ENCODE data around the gene ELL2. TPM values are rescaled to one million over a fixed set of nuclear protein-coding genes. Genes with fewer than 3 reads are reported as not detected.
A peak's percentile ranks its signal among the peaks of the same experiment; 100 is the strongest.

ELL2 gene
- total RNA-seq, 1 donor from 2014 or later: 7.8 TPM

DNA sequence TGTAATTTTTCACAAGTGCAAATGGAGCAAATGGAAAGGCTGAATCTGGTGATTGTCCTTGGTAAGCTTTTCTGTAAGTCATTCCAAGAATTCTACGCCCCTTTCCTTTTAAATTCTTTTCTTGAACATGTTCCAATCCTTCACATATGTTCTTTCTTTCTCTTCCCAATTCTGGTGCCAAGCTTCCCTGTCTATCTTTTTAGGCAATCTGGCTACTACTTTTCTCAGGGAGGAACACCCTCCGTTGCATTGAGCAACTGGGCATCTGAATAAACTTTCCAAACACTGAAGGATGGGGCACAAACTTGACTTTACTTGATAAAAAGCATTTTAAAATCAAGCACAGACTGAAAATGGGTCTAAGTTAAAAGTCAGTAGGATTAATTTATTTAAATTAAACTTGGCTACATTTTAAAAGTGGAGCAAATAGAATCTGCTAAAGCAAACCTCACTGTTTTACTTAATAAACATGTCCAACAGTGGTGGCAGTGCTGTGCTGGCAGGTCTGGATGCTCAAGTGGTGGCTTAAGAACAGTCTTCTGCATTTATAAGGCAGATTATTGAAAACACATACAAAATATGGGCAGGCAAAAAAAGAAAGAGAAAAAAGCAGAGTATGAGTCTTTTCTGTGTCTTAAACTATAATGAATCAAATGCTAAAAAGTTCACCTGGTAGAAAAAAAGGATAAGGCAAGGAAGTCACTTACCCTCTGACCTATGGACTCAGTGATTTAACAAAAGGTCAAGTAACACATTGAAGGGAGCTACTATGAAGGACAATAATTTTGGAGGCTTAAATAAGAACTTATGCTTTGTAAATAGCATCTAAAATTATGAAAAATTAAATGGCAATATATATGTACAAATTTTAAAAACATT, 5.4 kb downstream of the ELL2 start:
- DNase-seq: no peak

GRCh38 chr5:95954716-95955115, 6.9 kb downstream of the ELL2 start:
- no peak for DNase-seq

GRCh38 chr5:95953021-95953702, 8.5 kb downstream of the ELL2 start:
- no peak for DNase-seq

- no peak for DNase-seq
Measured at GRCh38 chr5:95951916-95952315, 9.7 kb downstream of the ELL2 start.

GRCh38 chr5:95949810-95950209, 11.8 kb downstream of the ELL2 start:
- no peak for DNase-seq

DNA sequence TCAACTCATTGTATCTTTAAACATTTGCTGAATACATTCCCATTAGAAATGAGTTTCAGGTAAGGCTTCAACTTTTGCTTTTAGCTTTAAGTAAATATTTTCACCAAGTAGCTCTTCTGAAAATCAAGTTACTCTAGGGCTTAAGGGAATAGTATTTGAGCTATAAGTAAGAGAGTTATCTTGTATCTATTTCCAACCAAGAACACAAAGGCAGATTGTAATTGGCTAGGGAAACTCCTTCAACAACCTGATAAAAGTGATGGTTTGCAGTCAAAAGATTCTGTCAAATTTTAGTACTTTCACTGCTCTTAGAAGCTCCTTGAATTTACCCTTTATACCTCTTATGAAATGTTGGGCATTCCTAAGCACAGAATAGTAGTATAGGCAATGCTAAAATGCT, 13.0 kb downstream of the ELL2 start:
- DNase-seq: no peak

GRCh38 chr5:95946451-95946850, 15.2 kb downstream of the ELL2 start:
- peak; percentile 14 for DNase-seq

- no peak for DNase-seq
Measured at GRCh38 chr5:95942968-95943367, 18.7 kb downstream of the ELL2 start.

DNA sequence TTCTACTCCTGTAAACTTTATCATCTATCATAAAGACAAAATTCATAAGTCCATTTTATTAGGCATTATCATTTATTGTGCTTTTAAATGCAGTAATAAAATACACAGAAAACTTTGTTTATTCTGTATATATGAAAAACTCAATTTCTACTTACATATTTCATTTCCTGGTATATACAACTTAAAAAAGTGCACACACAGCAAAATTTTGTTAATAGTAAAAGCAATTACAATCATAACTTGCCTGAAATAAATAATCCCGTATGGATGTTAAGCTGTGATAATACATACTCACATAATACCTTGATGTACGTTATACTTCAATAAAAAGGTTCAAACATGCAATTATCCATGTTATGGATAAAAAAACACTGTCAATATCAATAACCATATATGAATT, 19.2 kb downstream of the ELL2 start:
- DNase-seq: no peak

- DNase-seq: no peak
Measured at GRCh38 chr5:95941756-95942155, 19.9 kb downstream of the ELL2 start.

- DNase-seq: no peak
Measured at GRCh38 chr5:95940758-95941682, 20.6 kb downstream of the ELL2 start.

DNA sequence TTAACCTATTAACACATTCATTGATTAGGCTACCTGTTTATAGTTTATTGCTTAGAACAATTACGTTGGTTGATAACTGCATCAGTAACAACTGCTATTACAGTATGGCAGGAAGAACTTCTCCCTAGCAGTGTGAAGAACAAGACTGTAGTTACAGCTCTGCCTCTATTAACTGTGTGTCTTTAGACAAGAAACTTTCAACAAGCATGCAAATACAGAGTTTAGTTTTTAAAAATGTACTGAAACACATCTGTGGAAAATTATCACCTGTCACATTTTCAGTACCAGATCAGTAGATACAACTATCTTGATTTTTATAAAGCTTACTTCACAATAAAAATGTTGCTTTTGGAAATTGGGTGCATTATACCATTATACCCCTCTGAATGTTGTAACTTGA, 22.2 kb downstream of the ELL2 start:
- no peak for DNase-seq

GRCh38 chr5:95938766-95939165, 22.9 kb downstream of the ELL2 start:
- DNase-seq: no peak

DNA sequence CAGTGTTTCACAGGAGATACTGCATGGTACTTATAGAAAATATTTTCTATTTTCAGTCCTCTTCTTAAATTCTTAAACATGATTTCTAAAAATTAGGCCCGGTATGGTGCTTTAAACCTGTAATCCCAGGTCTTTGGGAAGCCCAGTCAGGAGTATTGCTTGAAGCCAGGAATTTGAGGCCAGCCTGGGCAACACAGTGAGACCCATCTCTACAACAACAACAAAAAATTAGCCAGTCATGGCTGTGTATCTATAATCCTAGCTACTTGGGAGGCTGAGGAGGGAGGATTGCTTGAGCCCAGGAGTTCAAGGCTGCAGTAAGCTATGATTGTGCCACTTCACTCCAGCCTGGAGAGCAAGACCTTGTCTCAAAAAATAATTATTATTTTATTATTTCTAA, 23.3 kb downstream of the ELL2 start:
- DNase-seq: no peak

DNA sequence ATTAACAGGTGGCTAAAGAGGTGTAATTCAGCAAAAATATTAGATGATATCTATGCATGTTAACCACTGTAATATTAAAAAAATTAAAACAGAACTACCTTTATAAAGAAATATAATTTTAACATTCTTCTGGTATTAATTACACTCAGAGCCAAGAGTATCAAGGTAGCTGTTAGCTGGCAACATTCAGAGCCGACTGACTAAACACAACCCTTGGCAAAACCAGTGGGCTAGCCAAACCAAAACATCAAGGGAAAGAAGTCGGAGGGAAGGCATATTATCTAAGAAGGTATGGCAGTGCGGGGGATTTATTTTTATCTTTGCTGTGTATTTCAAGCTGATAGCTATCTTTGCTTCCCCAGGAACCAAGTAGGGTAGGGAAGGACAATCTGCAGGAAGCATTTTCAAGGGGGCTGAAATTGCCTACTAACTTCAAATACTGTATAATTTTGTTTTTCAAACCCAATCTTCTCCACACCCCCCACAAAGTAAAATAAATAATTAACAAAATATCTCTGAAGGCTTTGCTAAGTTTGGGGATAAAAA, 24.0 kb downstream of the ELL2 start:
- no peak for DNase-seq

- no peak for DNase-seq
Measured at GRCh38 chr5:95936812-95937397, 24.7 kb downstream of the ELL2 start.

DNA sequence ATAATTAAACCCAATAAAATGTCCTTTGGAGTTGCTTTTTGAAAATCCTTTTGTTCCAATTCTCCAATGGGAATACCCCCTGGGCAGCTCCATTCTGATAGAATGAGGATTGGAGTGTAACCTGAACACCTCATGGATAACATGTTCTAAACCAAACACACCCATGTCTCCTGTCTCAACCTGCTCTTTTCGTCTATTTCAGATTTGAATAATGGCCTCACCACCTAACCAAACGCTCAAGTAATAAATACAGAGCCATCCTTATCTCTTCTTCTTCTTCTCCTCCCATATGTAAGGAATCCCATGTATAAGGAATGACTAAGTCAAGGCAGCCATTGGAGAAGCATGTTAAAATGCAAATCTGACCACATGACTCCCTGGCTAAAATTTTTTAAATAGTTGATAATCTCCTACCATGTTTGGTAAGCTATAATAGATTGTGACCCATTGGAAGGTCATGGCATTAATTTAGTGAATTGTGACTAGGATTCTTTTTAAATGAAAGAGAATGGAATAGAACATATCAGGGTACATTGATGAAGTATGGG, 26.0 kb downstream of the ELL2 start:
- DNase-seq: no peak

DNA sequence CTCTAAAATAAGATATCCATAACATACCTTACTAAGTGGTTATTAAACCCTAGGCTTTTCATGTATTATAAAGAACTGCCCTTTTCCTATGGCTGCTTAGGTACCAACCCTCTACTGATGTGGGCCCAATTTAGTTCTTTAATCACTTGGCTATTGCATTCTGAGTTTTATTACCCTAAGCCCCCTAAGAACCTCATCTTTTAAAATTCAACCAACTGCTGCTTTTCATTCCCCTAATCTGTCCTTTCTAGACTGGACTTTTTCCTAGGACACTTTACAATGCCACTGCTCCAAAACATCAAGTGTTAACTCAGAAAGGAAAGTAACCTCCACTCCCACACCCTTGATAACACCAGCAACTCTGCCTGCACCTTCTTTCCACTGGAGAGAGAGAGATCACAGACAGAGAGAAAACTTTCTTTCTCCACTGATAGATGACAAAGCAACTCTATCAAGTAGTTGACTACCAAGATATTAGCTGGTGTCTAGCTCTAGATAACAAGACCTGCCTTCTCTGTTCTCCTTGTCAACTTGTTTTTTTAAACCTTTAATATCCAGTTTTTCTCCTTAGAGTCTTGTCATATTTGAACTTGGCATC, 27.3 kb downstream of the ELL2 start:
- no peak for DNase-seq

- DNase-seq: no peak
Measured at GRCh38 chr5:95932941-95933340, 28.7 kb downstream of the ELL2 start.

DNA sequence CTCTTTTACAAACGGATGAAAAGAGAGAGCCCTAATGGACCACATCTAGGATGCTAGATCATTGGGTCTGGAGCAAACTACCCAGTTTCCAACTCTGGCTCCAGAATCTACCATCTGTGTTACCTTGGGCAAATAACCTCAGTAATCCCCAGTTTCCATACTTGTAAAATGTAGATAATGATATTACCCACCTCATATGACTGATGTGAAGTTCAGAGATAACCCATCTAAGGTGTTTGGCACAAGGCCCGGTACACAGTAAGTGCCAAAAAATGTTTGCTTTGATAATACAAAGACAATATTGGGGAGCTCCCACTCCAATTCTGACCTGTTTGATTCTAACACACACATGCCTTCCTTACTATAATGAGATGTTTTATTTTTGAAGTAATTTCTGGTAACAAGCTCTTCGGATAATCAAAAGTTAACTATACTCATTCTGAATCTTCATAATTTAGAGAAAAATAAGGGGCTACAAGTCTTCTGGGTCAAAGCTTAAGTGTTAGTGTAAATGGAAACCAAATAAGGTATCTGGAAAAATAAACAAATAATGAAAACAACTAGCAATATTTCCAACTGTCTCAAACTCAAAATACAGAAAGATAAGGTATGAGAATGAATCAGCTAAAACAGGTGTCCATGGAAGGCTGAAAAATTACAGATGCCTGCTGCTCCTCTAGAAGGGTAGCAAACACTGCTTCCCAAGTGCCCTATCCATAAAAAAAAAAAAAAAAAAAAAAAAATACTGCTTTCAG, 30.4 kb downstream of the ELL2 start:
- DNase-seq: peak; percentile 4
